GM12878 (cell line): ENCODE results near the gene SMPX.
"Not testable (repeated sequence)": the region's sequence is repeated elsewhere in the genome, so short reads cannot be mapped to it uniquely, and the experiment has no call there.

ENCODE experiments used
- BRCA1 ChIP-seq: IDR thresholded peaks from 2 replicates; pipeline ENCODE4 v1.6.1; 2011; ENCODE audit warnings: low read depth, low read length, improper control_type of control experiment
- SIN3A ChIP-seq: IDR thresholded peaks from 2 replicates; pipeline ENCODE4 v1.6.1; 2012; ENCODE audit warnings: low read depth, low read length, improper control_type of control experiment

DNA sequence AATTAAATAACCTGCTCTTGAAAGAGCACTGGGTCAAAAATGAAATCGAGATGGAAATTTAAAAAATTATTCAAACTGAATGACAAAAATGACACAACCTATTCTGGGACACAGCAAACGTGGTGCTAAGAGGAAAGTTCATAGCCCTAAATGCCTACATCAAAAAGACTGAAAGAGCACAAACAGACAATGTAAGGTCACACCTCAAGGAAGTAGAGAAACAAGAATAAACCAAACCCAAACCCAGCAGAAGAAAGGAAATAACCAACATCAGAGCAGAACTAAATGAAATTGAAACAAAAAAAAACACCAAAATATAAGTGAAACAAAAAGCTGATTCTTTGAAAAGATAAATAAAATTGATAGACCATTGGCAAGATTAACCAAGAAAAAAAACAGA is 15.1 kb upstream of the SMPX start:
- TF ChIP-seq BRCA1, SIN3A: not testable (repeated sequence)
